GM10266 (cell line): ENCODE measurements around the gene SH2D4B.

Source experiments
- DNase-seq: peaks from one replicate; pipeline ENCODE4 v3.0.0; 2012; ENCODE audit errors: extremely low spot score
- CTCF ChIP-seq: IDR thresholded peaks from 2 replicates; pipeline ENCODE4 v1.5.1; 2012; ENCODE audit warnings: mild to moderate bottlenecking, low read depth; ENCODE audit not compliant: control insufficient read depth, insufficient read depth; ENCODE audit errors: missing control alignments

The SH2D4B gene

DNA sequence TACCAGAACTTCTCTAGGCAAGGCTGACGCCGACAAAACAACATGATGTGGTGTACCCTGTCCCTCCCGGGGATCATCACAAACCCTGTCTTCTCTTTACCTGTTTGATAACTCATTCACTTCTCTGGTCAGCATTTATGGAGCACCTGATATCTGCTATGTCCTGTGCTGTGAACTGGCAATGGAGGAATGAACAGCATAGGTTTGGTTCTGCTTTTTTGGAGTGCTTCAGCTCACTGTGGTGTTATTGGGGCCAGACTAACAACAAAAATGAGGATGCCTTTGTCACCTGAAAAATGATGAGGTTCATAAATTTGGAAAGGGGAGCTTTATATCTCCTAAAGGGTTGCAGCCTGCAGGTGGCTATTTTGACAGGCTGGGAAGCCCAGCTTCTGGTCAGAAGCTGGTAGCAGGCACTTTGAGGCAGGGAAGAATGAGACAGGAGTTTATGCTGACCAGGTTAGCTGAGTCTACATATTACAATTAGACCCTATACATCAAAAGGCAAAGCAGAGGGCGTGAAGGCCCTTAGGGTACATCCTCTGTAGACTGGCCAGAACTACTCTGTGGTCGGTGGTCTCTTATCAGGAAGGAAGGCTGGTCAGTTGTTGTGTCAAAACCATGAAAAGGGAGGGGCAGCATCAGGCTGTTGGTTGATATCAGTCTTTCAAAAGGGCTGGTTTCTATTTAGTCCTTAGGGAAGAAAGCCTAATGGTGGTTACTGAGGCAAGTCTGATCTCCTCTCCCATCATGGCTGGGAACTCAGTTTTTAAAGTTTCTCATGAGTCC lies 42.3 kb downstream of the SH2D4B start:
- DNase-seq = no peak
- no peak for TF ChIP-seq CTCF

- TF ChIP-seq CTCF = no peak
- DNase-seq = no peak
These were observed 43.2 kb downstream of the SH2D4B start for GRCh38 chr10:80580638-80581468.

DNA sequence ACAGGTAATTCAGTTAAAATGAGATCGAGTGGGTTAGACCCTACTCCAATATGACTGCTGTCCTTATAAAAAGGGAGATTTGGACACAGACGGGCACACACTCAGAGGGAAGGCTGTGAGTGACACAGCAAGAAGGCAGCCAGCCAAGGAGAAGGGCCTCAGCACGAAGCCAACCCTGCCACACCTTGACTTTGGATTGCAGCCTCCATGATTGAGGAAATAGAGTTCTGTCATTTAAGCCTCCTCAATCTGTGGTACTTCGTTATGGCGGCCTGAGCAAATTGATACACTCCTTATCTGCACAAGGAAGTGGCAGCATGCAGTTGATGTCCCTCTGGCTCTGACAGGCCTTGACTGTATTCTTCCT lies 43.8 kb downstream of the SH2D4B start:
- no peak for TF ChIP-seq CTCF
- DNase-seq = no peak

GRCh38 chr10:80582286-80582960 lies 44.7 kb downstream of the SH2D4B start:
- DNase-seq = no peak

GRCh38 chr10:80583685-80584084 lies 46.0 kb downstream of the SH2D4B start:
- no peak for TF ChIP-seq CTCF
- no peak for DNase-seq

More at GRCh38 chr10:80582286-80582960, 44.7 kb downstream of the SH2D4B start:
- TF ChIP-seq CTCF = no peak

DNA sequence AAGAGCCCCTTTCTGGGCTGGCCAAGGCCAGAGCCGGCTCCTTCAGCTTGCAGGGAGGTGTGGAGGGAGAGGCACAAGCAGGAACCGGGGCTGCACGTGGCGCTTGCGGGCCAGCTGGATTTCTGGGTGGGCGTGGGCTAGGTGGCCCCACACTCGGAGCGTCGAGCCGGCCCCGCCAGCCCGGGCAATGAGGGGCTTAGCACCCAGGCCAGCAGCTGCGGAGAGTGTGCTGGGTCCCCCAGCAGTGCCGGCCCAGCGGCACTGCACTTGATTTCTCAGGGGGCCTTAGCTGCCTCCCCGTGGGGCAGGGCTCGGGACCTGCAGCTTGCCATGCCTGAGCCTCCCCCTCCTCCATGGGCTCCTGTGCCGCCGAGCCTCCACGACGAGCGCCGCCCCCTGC lies 48.1 kb downstream of the SH2D4B start:
- no peak for TF ChIP-seq CTCF
- no peak for DNase-seq
